ENCODE data around the gene SOCS1. TPM values are rescaled to one million over a fixed set of nuclear protein-coding genes. Genes with fewer than 3 reads are reported as not detected.

SOCS1 gene
- total and polyA plus RNA-seq, 8 donors: 11.8 to 27.4 (median 21.1) TPM

DNA sequence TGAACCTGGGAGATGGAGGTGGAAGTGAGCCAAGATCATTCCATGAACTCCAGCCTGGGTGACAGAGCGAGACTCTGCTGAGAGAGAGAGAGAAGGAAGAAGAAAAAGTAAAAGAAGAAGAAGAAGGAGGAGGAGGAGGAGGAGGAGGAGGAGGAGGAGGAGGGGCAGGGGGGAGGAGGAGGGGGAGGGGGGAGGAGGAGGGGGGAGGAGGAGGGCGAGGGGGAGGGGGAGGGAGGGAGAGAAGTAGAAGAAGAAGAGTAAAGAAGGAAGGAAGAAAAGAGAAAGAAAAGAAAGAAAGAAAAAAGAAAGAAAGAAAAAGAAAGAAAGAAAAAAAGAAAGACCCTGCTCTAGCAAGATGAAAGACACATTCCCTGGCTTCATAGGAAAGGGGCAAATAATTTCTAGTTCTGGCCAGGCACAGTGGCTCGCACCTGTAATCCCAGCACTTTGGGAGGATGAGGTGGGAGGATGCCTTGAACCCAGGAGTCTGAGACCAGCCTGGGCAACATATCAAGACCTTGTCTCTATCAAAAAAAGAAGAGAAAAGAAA, 23.6 kb downstream of the SOCS1 start:
- intact Hi-C loops (cut with DNase I): no loop called here
- ATAC-seq (no peak), DNase-seq (no peak)
- no peaks in the 10 kb centered on the region for H3K36me3 ChIP-seq
- no peaks in the 10 kb centered on the region for H3K27me3 ChIP-seq
- no peaks in the 10 kb centered on the region for H3K9me3 ChIP-seq
- H3K4me3 ChIP-seq: no peak overlapping the region
- peak overlapping the region; percentile 4 to 77 for H3K27ac ChIP-seq
- H3K4me1 ChIP-seq: peaks cover 0 to 59% of the 10 kb centered on the region in 2 donors
- TF ChIP-seq, protein P1, sequence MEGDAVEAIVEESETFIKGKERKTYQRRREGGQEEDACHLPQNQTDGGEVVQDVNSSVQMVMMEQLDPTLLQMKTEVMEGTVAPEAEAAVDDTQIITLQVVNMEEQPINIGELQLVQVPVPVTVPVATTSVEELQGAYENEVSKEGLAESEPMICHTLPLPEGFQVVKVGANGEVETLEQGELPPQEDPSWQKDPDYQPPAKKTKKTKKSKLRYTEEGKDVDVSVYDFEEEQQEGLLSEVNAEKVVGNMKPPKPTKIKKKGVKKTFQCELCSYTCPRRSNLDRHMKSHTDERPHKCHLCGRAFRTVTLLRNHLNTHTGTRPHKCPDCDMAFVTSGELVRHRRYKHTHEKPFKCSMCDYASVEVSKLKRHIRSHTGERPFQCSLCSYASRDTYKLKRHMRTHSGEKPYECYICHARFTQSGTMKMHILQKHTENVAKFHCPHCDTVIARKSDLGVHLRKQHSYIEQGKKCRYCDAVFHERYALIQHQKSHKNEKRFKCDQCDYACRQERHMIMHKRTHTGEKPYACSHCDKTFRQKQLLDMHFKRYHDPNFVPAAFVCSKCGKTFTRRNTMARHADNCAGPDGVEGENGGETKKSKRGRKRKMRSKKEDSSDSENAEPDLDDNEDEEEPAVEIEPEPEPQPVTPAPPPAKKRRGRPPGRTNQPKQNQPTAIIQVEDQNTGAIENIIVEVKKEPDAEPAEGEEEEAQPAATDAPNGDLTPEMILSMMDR (IDR thresholded peaks at IDR 0.05): no peak

- DNase-seq: no peak
- Histone ChIP-seq H3K27ac (peak overlapping the region in 1 of 2 donors; percentile 6), H3K4me3 (no peak overlapping the region), H3K36me3 (no peaks in the 10 kb centered on the region), H3K9me3 (no peaks in the 10 kb centered on the region), H3K4me1 (peaks cover 0 to 50% of the 10 kb centered on the region in 2 donors), H3K27me3 (no peaks in the 10 kb centered on the region)
- ATAC-seq: no peak
- TF ChIP-seq, protein P1 (IDR thresholded peaks at IDR 0.05): no peak
- intact Hi-C loops (cut with DNase I): no loop called here
These were observed 24.5 kb downstream of the SOCS1 start for GRCh38 chr16:11231367-11231970.

DNA sequence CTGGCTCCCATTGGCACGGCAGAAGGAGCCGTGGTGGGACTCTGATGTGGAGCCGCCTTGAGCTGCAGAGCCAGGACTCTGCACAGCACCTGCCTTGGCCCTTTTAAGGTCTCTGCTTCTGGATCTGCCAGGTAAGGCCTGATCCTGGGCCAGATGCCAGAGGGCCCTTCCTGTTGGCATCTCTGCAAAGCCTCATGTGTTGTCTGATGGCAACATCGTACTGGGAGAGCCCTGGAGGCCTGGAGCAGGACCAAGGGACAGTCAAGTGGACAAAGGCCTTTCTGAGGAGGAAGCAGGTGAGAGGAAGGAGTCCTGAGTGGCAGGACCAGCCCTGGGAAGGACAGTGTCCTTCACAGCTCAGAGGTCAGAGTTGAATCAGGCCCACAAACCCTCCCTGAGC, 26.1 kb downstream of the SOCS1 start:
- intact Hi-C loops (cut with DNase I): no loop called here
- peaks cover 0 to 48% of the 10 kb centered on the region in 2 donors for H3K4me1 ChIP-seq

GRCh38 chr16:11229432-11229831, 26.6 kb downstream of the SOCS1 start:
- H3K27me3 ChIP-seq: no peaks in the 10 kb centered on the region
- no peak overlapping the region for H3K4me3 ChIP-seq
- no peak for ATAC-seq
- DNase-seq: no peak
- no peaks in the 10 kb centered on the region for H3K36me3 ChIP-seq
- H3K9me3 ChIP-seq: no peaks in the 10 kb centered on the region
- TF ChIP-seq, protein P1 (IDR thresholded peaks at IDR 0.05): no peak
- H3K4me1 ChIP-seq: peaks cover 0 to 48% of the 10 kb centered on the region in 2 donors
- H3K27ac ChIP-seq: no peak overlapping the region
- intact Hi-C loops (cut with DNase I): no loop called here

More for the DNA sequence above, 26.1 kb downstream of the SOCS1 start:
- TF ChIP-seq, protein P1 (IDR thresholded peaks at IDR 0.05): no peak
- no peak for ATAC-seq
- Histone ChIP-seq H3K4me3 (no peak overlapping the region), H3K27me3 (no peaks in the 10 kb centered on the region), H3K27ac (no peak overlapping the region), H3K9me3 (no peaks in the 10 kb centered on the region), H3K36me3 (no peaks in the 10 kb centered on the region)
- no peak for DNase-seq

DNA sequence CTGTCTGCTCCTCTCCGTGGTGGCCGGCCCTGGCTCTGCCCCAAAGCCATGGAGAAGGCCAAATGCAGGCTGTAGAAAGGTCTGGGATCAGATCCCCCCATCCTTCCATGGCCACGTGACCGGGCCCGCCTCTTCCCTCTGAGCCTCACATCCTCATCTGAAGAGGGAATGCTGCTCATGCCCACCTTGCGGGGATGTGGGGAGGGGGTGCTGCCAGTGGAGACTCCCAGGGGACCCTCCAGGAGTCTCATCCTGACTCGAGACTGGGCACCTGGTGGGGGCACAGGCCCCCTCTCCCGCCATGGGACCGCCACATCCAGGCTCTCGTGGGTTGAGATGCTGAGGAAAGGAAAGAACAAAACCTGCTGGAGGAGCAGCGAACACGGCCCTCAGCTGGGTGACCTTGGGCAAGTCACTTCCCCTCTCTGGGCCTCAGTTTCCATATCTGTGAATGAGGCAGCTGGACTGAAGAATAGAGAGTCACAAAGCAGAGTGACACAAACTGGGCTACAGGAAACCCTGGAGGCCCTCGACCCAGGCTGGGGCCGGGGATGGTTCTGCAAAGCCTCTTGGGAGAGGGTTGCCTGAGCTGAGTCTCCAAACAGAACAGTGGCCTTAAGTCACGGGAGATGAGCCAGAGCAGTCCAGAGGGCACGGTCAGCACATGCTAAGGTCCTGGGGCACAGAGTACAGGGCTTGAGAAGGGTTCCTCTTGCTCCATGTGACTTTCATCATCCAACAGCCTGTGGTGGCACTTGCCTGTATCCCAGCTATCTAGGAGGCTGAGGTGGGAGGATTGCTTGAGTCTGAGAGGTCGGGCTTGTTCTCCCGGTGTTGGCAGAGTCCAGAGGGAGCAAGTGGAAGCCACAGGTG, 30.1 kb downstream of the SOCS1 start:
- intact Hi-C loops (cut with DNase I): no loop called here
- Histone ChIP-seq H3K27me3 (no peaks in the 10 kb centered on the region), H3K4me1 (peaks cover 5 to 34% of the 10 kb centered on the region in 2 donors), H3K9me3 (no peaks in the 10 kb centered on the region), H3K27ac (peak overlapping the region in 1 of 2 donors; percentile 81), H3K36me3 (no peaks in the 10 kb centered on the region), H3K4me3 (no peak overlapping the region)
- DNase-seq (no peak), ATAC-seq (no peak)
- TF ChIP-seq, protein P1 (IDR thresholded peaks at IDR 0.05): no peak

Data from left lung (tissue), 10 donors.